ENCODE data around the gene HNRNPF. TPM values are rescaled to one million over a fixed set of nuclear protein-coding genes. Genes with fewer than 3 reads are reported as not detected.
A peak's percentile ranks its signal among the peaks of the same experiment; 100 is the strongest.

HNRNPF gene
- polyA plus RNA-seq, 1 donor from 2014 or later = 242 TPM

DNA sequence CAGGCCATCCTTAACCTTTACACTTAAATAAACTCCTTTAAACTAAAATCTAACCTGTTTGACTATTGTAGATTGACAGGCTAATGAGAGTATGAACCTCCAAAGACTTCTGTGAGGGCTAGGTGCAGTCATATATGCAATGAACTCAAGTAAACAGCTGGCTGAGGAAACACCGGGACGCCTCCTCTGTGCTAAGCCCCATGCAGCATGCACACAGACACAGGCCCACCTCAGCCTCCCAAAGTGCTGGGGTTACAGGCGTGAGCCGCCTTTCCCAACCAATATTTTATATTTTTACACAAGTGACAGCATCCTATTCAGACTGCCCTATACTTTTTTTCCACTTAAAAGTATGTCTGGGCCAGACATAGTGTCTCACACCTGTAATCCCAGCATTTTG lies 39.1 kb downstream of the HNRNPF start:
- H3K4me3 Mint-ChIP-seq = no peak overlapping the region
- no peak overlapping the region for H3K27ac Mint-ChIP-seq
- no peaks in the 10 kb centered on the region for H3K36me3 Mint-ChIP-seq
- peaks cover 0 to 2% (median 0%) of the 10 kb centered on the region in 3 donors for H3K4me1 Mint-ChIP-seq
- no peaks in the 10 kb centered on the region for H3K27me3 Mint-ChIP-seq
- H3K9me3 Mint-ChIP-seq = no peaks in the 10 kb centered on the region

- Mint-ChIP-seq H3K36me3 (no peaks in the 10 kb centered on the region), H3K27ac (peak overlapping the region in 1 of 3 donors; percentile 31), H3K4me1 (peaks cover 8 to 16% (median 15%) of the 10 kb centered on the region in 3 donors), H3K4me3 (peak overlapping the region in 1 of 4 donors; percentile 4), H3K27me3 (no peaks in the 10 kb centered on the region), H3K9me3 (no peaks in the 10 kb centered on the region)
Measured at GRCh38 chr10:43365001-43365400, 44.0 kb downstream of the HNRNPF start.

- Mint-ChIP-seq H3K27ac (peak overlapping the region; percentile 61 to 97 (median 95)), H3K36me3 (no peaks in the 10 kb centered on the region), H3K27me3 (no peaks in the 10 kb centered on the region), H3K4me1 (peaks cover 8 to 18% (median 15%) of the 10 kb centered on the region in 3 donors), H3K9me3 (no peaks in the 10 kb centered on the region), H3K4me3 (peak overlapping the region; percentile 84 to 98 (median 98))
Measured at GRCh38 chr10:43362191-43362839, 46.7 kb downstream of the HNRNPF start.

GRCh38 chr10:43361547-43362190 lies 47.3 kb downstream of the HNRNPF start:
- H3K36me3 Mint-ChIP-seq = no peaks in the 10 kb centered on the region
- no peaks in the 10 kb centered on the region for H3K9me3 Mint-ChIP-seq
- peak overlapping the region; percentile 61 to 97 (median 95) for H3K27ac Mint-ChIP-seq
- peaks cover 8 to 18% (median 15%) of the 10 kb centered on the region in 3 donors for H3K4me1 Mint-ChIP-seq
- peak overlapping the region; percentile 84 to 98 (median 98) for H3K4me3 Mint-ChIP-seq
- H3K27me3 Mint-ChIP-seq = no peaks in the 10 kb centered on the region

GRCh38 chr10:43360086-43360485 lies 48.9 kb downstream of the HNRNPF start:
- Mint-ChIP-seq H3K4me1 (peaks cover 8 to 18% (median 16%) of the 10 kb centered on the region in 3 donors), H3K9me3 (no peaks in the 10 kb centered on the region), H3K27ac (peak overlapping the region in 2 of 3 donors; percentile 1 to 75), H3K4me3 (peak overlapping the region in 2 of 4 donors; percentile 39 to 84), H3K36me3 (no peaks in the 10 kb centered on the region), H3K27me3 (no peaks in the 10 kb centered on the region)

- Mint-ChIP-seq H3K27ac (peak overlapping the region in 1 of 3 donors; percentile 77), H3K9me3 (no peaks in the 10 kb centered on the region), H3K4me1 (peaks cover 0 to 5% (median 4%) of the 10 kb centered on the region in 3 donors), H3K4me3 (no peak overlapping the region), H3K27me3 (peaks cover 7% of the 10 kb centered on the region), H3K36me3 (peaks cover under 1% of the 10 kb centered on the region)
Measured at GRCh38 chr10:43355749-43356371, 53.1 kb downstream of the HNRNPF start.

DNA sequence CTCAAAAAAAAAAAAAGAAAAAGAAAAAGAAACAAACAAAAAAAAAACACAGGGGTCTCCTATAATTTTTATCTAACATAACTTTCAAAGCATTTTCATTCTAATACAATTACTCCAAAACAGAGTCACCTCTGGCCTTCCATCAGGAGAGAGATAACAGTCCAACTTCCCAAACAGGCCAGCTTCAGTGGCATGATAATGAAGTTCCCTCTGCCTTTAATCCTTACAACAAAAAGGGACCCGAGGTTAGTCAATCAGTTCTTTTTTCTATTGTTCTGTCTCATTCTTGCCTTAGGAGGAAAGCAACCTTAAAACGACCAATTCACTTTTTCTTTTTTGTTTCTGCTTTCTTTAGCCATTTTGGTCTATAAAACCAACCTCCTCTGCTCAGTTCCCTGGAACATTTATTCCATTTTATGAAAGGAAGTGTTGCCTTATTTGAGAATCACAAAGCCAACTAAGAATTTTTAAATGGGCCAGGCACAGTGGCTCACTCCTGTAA lies 54.1 kb downstream of the HNRNPF start:
- Mint-ChIP-seq H3K4me3 (no peak overlapping the region), H3K36me3 (peaks cover 2% of the 10 kb centered on the region), H3K9me3 (no peaks in the 10 kb centered on the region), H3K4me1 (peaks cover 0 to 4% (median under 1%) of the 10 kb centered on the region in 3 donors), H3K27ac (peak overlapping the region in 1 of 3 donors; percentile 19), H3K27me3 (peaks cover 16% of the 10 kb centered on the region)

DNA sequence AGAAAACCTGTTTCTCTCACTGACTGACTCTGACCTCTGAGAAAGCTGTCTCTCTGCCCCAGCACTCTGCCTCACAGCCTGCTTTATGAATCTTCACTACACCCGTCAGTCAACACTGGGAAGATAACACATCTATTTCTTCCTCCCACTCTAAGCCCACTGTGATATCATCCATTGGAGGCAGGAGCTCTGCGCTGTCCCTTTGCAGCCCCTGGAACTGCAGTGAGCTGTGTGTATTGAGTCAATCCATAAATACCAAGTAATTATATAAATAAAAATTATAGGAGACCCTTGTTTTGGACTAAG lies 54.7 kb downstream of the HNRNPF start:
- Mint-ChIP-seq H3K4me1 (peaks cover 0 to 4% (median 0%) of the 10 kb centered on the region in 3 donors), H3K9me3 (no peaks in the 10 kb centered on the region), H3K27me3 (peaks cover 16% of the 10 kb centered on the region), H3K36me3 (peaks cover 2% of the 10 kb centered on the region), H3K27ac (no peak overlapping the region), H3K4me3 (no peak overlapping the region)

- Mint-ChIP-seq H3K9me3 (peaks cover 0 to under 1% (median 0%) of the 10 kb centered on the region in 3 donors), H3K27me3 (peaks cover 16% of the 10 kb centered on the region), H3K27ac (no peak overlapping the region), H3K36me3 (peaks cover 2% of the 10 kb centered on the region), H3K4me1 (peaks cover under 1 to 6% (median under 1%) of the 10 kb centered on the region in 3 donors), H3K4me3 (no peak overlapping the region)
Measured at GRCh38 chr10:43353495-43354329, 55.3 kb downstream of the HNRNPF start.

DNA sequence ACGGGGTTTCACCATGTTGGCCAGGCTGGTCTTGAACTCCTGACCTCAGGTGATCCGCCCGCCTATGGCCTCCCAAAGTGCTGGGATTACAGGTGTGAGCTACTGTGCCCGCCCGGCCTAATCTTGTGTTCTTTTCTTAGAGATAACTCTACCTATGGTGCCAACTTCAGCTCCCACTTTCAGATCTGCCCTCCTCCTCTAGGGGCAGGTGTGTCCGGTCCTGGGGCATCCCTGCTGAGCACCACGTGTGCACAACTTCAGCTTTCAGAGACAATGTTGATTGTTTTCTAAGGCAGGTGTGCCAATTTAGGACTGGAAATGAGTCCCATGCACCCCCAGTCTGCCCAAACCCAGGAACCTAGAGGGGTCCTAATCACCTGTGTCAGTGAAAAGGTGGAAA lies 56.0 kb downstream of the HNRNPF start:
- peaks cover 5 to 13% (median 6%) of the 10 kb centered on the region in 3 donors for H3K4me1 Mint-ChIP-seq
- peaks cover 0 to 2% (median 0%) of the 10 kb centered on the region in 3 donors for H3K9me3 Mint-ChIP-seq
- no peak overlapping the region for H3K27ac Mint-ChIP-seq
- H3K27me3 Mint-ChIP-seq = peaks cover 16% of the 10 kb centered on the region
- no peak overlapping the region for H3K4me3 Mint-ChIP-seq
- H3K36me3 Mint-ChIP-seq = peaks cover 3% of the 10 kb centered on the region

- H3K9me3 Mint-ChIP-seq = peaks cover 0 to 2% (median 0%) of the 10 kb centered on the region in 3 donors
- peaks cover 3% of the 10 kb centered on the region for H3K36me3 Mint-ChIP-seq
- H3K4me3 Mint-ChIP-seq = no peak overlapping the region
Measured at GRCh38 chr10:43351301-43351700, 57.7 kb downstream of the HNRNPF start.

DNA sequence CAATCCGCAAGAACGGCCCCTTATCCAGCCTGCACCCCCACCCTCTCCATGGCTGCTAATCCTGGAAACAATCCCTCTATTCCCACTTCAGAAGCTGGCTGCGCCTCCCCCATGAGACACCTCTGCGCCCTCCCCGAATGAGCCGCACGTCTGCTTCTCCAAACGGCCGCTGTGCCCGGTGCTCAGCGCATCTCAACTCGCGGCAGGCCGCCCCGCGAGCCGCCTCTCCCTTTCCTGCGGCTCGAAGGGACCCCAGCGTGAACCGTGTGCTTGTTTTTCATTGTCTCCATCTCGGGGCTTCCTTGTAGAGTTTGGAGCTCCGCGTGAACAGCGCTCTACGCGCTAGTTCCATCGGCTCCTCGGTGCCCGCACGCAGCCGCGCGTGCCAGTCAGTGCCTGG lies 58.3 kb downstream of the HNRNPF start:
- Mint-ChIP-seq H3K4me1 (peaks cover 5 to 9% (median 6%) of the 10 kb centered on the region in 3 donors), H3K27ac (peak overlapping the region in 1 of 3 donors; percentile 71), H3K4me3 (no peak overlapping the region), H3K36me3 (peaks cover 3% of the 10 kb centered on the region), H3K9me3 (peaks cover 0 to 2% (median 0%) of the 10 kb centered on the region in 3 donors), H3K27me3 (peaks cover 16% of the 10 kb centered on the region)

More at GRCh38 chr10:43351301-43351700, 57.7 kb downstream of the HNRNPF start:
- Mint-ChIP-seq H3K4me1 (peaks cover 5 to 13% (median 6%) of the 10 kb centered on the region in 3 donors), H3K27me3 (peaks cover 16% of the 10 kb centered on the region), H3K27ac (no peak overlapping the region)

GRCh38 chr10:43350156-43350555 lies 58.8 kb downstream of the HNRNPF start:
- Mint-ChIP-seq H3K27ac (peak overlapping the region in 1 of 3 donors; percentile 71), H3K36me3 (peaks cover 3% of the 10 kb centered on the region), H3K27me3 (peaks cover 16% of the 10 kb centered on the region), H3K9me3 (peaks cover 0 to 2% (median 0%) of the 10 kb centered on the region in 3 donors), H3K4me3 (no peak overlapping the region), H3K4me1 (peaks cover 5 to 9% (median 6%) of the 10 kb centered on the region in 3 donors)

DNA sequence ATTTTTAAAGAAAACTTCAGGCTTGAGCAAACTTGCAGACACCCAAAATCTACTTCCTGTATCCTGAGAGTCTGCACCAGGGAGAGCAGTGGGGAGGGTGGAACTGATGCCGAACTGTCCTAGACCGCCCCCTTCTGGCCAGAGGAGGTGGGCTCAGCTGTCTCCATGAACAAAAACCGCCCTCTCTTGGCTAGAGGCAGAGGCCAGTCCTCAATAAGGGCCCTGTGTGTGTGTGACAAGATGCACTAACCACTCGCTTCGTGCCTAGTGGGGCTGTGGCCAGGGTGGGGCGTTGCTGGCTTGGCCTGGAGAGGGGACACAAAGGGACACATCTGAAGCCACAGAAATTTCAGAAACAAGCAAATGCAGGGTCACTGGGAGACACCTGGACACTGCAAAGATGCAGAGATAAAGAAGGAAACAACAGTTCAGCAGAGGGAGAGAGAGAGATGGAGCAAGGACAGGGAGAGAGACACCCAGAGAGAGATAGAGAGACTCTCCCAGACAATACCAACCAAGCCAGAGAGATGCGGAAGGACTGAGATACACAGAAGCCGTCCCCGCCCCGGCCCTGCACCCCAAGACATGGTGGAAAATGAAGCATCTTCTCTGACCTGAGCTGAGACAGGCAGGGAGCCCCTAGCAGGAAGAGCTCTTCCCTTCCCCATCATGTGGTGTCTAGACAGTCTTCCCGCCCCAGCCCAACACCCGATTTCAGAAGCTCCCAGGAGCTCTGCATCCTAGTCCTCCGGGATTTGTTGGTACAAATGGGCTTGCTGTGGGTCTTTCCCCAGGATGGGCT lies 60.3 kb downstream of the HNRNPF start:
- Mint-ChIP-seq H3K27me3 (peaks cover 15% of the 10 kb centered on the region), H3K4me3 (no peak overlapping the region), H3K36me3 (peaks cover 3% of the 10 kb centered on the region), H3K9me3 (peaks cover 0 to 2% (median 0%) of the 10 kb centered on the region in 3 donors), H3K4me1 (peaks cover 5 to 9% (median 6%) of the 10 kb centered on the region in 3 donors), H3K27ac (peak overlapping the region in 1 of 3 donors; percentile 47)

Data from IgD-negative memory B cell (primary cell).